ENCODE results near the gene CDC42EP4.

CDC42EP4 gene

GRCh38 chr17:73293480-73293911, 18.3 kb downstream of the CDC42EP4 start:
- DNase-seq = no peak

- DNase-seq = no peak
These were observed 18.8 kb downstream of the CDC42EP4 start for GRCh38 chr17:73293031-73293430.

- no peak for DNase-seq
These were observed 19.7 kb downstream of the CDC42EP4 start for GRCh38 chr17:73292031-73292531.

- DNase-seq = no peak
These were observed 20.5 kb downstream of the CDC42EP4 start for GRCh38 chr17:73291260-73291801.

- no peak for DNase-seq
These were observed 21.2 kb downstream of the CDC42EP4 start for GRCh38 chr17:73290399-73291259.

GRCh38 chr17:73289549-73290254, 22.1 kb downstream of the CDC42EP4 start:
- DNase-seq = no peak

GRCh38 chr17:73288534-73289302, 23.1 kb downstream of the CDC42EP4 start:
- no peak for DNase-seq

GRCh38 chr17:73286863-73287296, 24.9 kb downstream of the CDC42EP4 start:
- DNase-seq = no peak

- no peak for DNase-seq
These were observed 25.6 kb downstream of the CDC42EP4 start for GRCh38 chr17:73285916-73286862.

GRCh38 chr17:73285603-73285908, 26.2 kb downstream of the CDC42EP4 start:
- DNase-seq = no peak

GRCh38 chr17:73284906-73285602, 26.7 kb downstream of the CDC42EP4 start:
- DNase-seq = no peak

GRCh38 chr17:73284354-73284753, 27.4 kb downstream of the CDC42EP4 start:
- DNase-seq = no peak

- DNase-seq = peak; percentile 13
These were observed 27.9 kb downstream of the CDC42EP4 start for GRCh38 chr17:73283841-73284282.

- DNase-seq = no peak
These were observed 28.6 kb downstream of the CDC42EP4 start for GRCh38 chr17:73283250-73283649.

GRCh38 chr17:73282629-73283028, 29.2 kb downstream of the CDC42EP4 start:
- no peak for DNase-seq

GRCh38 chr17:73281928-73282327, 29.9 kb downstream of the CDC42EP4 start:
- peak; percentile 40 for DNase-seq

GRCh38 chr17:73280191-73280590, 31.6 kb downstream of the CDC42EP4 start:
- no peak for DNase-seq

GRCh38 chr17:73279704-73280103, 32.1 kb downstream of the CDC42EP4 start:
- no peak for DNase-seq

- peak; percentile 100 for DNase-seq
These were observed 33.0 kb downstream of the CDC42EP4 start for GRCh38 chr17:73278465-73279453.

GRCh38 chr17:73278049-73278464, 33.7 kb downstream of the CDC42EP4 start:
- DNase-seq = no peak

Measured in NCI-H2171 treated with DMSO at 0.1 percent for 48 hours (cell line).